H9 (cell line): ENCODE measurements around the gene MCF2L. TPM values are rescaled to one million over a fixed set of nuclear protein-coding genes. Genes with fewer than 3 reads are reported as not detected.

Experiments
- DNase-seq: peaks from one replicate; pipeline ENCODE4 v3.0.0-alpha.2; 2017
- H2AFZ ChIP-seq: one replicate; pipeline ENCODE4 v1.6.1; 2013; ENCODE audit warnings: mild to moderate bottlenecking, low read length, control low read depth, moderate library complexity
- H2AK5ac ChIP-seq: 2 replicates; pipeline ENCODE4 v1.6.1; 2013; ENCODE audit warnings: low read length, control low read depth, mixed read lengths; ENCODE audit not compliant: insufficient read length
- H2BK120ac ChIP-seq: one replicate; pipeline ENCODE4 v1.6.1; 2013; ENCODE audit warnings: low read depth, mild to moderate bottlenecking, low read length, control low read depth, inconsistent platforms; ENCODE audit not compliant: poor library complexity, severe bottlenecking
- H2BK12ac ChIP-seq: 2 replicates; pipeline ENCODE4 v1.6.1; 2013; ENCODE audit warnings: low read length, control low read depth, mixed read lengths, low read depth; ENCODE audit not compliant: insufficient read length
- H2BK15ac ChIP-seq: 2 replicates; pipeline ENCODE4 v1.6.1; 2013; ENCODE audit warnings: low read depth, low read length, control low read depth
- H2BK20ac ChIP-seq: one replicate; pipeline ENCODE4 v1.6.1; 2013; ENCODE audit warnings: low read depth, mild to moderate bottlenecking, low read length, control low read depth, inconsistent platforms; ENCODE audit not compliant: poor library complexity, severe bottlenecking
- H2BK5ac ChIP-seq: 2 replicates; pipeline ENCODE4 v1.6.1; 2013; ENCODE audit warnings: low read length, control low read depth, mixed read lengths; ENCODE audit not compliant: insufficient read length
- H3K14ac ChIP-seq: 2 replicates; pipeline ENCODE4 v1.6.1; 2013; ENCODE audit warnings: low read length, control low read depth; ENCODE audit not compliant: insufficient read depth
- H3K18ac ChIP-seq: 2 replicates; pipeline ENCODE4 v1.6.1; 2013; ENCODE audit warnings: low read depth, mild to moderate bottlenecking, mixed read lengths, low read length, control low read depth; ENCODE audit not compliant: insufficient read length
- H3K23ac ChIP-seq: 2 replicates; pipeline ENCODE4 v1.6.1; 2013; ENCODE audit warnings: low read length, control low read depth, mixed read lengths, low read depth; ENCODE audit not compliant: insufficient read length
- H3K23me2 ChIP-seq: 2 replicates; pipeline ENCODE4 v1.6.1; 2013; ENCODE audit warnings: low read depth, mild to moderate bottlenecking, mixed read lengths, low read length, control low read depth; ENCODE audit not compliant: insufficient read length, poor library complexity, severe bottlenecking
- H3K27ac ChIP-seq: 2 replicates; pipeline ENCODE4 v1.5.1; 2013; ENCODE audit warnings: low read length, control low read depth, mixed read lengths, low read depth; ENCODE audit not compliant: insufficient read length
- H3K27me3 ChIP-seq: 2 replicates; pipeline ENCODE4 v1.6.1; 2013; ENCODE audit warnings: low read length, control low read depth, inconsistent platforms; ENCODE audit not compliant: insufficient read depth
- H3K4ac ChIP-seq: 2 replicates; pipeline ENCODE4 v1.6.1; 2013; ENCODE audit warnings: low read depth, mild to moderate bottlenecking, control low read depth, inconsistent platforms, low read length, moderate library complexity
- H3K4me1 ChIP-seq: 2 replicates; pipeline ENCODE4 v1.6.1; 2013; ENCODE audit warnings: low read length, control low read depth, inconsistent platforms; ENCODE audit not compliant: insufficient read depth
- H3K4me2 ChIP-seq: 2 replicates; pipeline ENCODE4 v1.6.1; 2013; ENCODE audit warnings: low read length, control low read depth, mixed read lengths; ENCODE audit not compliant: insufficient read length, insufficient read depth
- H3K56ac ChIP-seq: 2 replicates; pipeline ENCODE4 v1.6.1; 2013; ENCODE audit warnings: low read depth, mild to moderate bottlenecking, mixed read lengths, low read length, control low read depth; ENCODE audit not compliant: insufficient read length
- H3K79me1 ChIP-seq: 2 replicates; pipeline ENCODE4 v1.6.1; 2013; ENCODE audit warnings: low read depth, mild to moderate bottlenecking, moderate library complexity, low read length, control low read depth, inconsistent platforms; ENCODE audit not compliant: insufficient read depth, poor library complexity, severe bottlenecking
- H3K79me2 ChIP-seq: 2 replicates; pipeline ENCODE4 v1.6.1; 2013; ENCODE audit warnings: low read length, control low read depth, inconsistent platforms; ENCODE audit not compliant: insufficient read depth
- H3K9ac ChIP-seq: 2 replicates; pipeline ENCODE4 v1.6.1; 2013; ENCODE audit warnings: low read length, control low read depth, mixed read lengths; ENCODE audit not compliant: insufficient read length; ENCODE audit errors: extremely low read depth
- H3K9me3 ChIP-seq: one replicate; pipeline ENCODE4 v1.6.1; 2013; ENCODE audit warnings: low read depth, low read length, inconsistent platforms; ENCODE audit not compliant: control insufficient read depth
- H3T11ph ChIP-seq: one replicate; pipeline ENCODE4 v1.6.1; 2013; ENCODE audit warnings: mild to moderate bottlenecking, low read length, control low read depth, inconsistent platforms
- H4K20me1 ChIP-seq: one replicate; pipeline ENCODE4 v1.6.1; 2013; ENCODE audit not compliant: control insufficient read depth, insufficient read length, insufficient read depth
- H4K5ac ChIP-seq: 2 replicates; pipeline ENCODE4 v1.6.1; 2013; ENCODE audit warnings: low read depth, mild to moderate bottlenecking, mixed read lengths, low read length, control low read depth; ENCODE audit not compliant: insufficient read length
- H4K8ac ChIP-seq: replicated peaks from 2 replicates; pipeline ENCODE4 v1.6.1; 2013; ENCODE audit warnings: low read length, control low read depth, mixed read lengths, low read depth; ENCODE audit not compliant: insufficient read length
- H4K91ac ChIP-seq: 2 replicates; pipeline ENCODE4 v1.6.1; 2013; ENCODE audit warnings: low read depth, mild to moderate bottlenecking, moderate library complexity, mixed read lengths, low read length, control low read depth; ENCODE audit not compliant: insufficient read length
- H3K27ac Mint-ChIP-seq, 3 experiments: 2 replicates in 2 of 3; 3 replicates in 1 of 3; pipeline ENCODE4 v1.8.0; 2020 to 2021; ENCODE audit warnings: mixed read lengths in 3 of 3, mild to moderate bottlenecking in 1 of 3, moderate library complexity in 1 of 3
- H3K27me3 Mint-ChIP-seq: 2 replicates; pipeline ENCODE4 v1.8.0; 2021; ENCODE audit warnings: low read depth, mild to moderate bottlenecking, moderate library complexity, mixed read lengths
- H3K36me3 Mint-ChIP-seq, 3 experiments: 2 replicates in 2 of 3; 3 replicates in 1 of 3; pipeline ENCODE4 v1.8.0; 2020 to 2021; ENCODE audit warnings: low read depth in 3 of 3, mixed read lengths in 3 of 3; ENCODE audit not compliant: insufficient read depth in 1 of 3
- H3K4me1 Mint-ChIP-seq, 2 experiments: 2 replicates each; pipeline ENCODE4 v1.8.0; 2020; ENCODE audit warnings: mixed read lengths in 2 of 2
- H3K4me3 Mint-ChIP-seq, 2 experiments: 2 replicates in 1 of 2; 3 replicates in 1 of 2; pipeline ENCODE4 v1.8.0; 2020 to 2021; ENCODE audit warnings: mild to moderate bottlenecking in 2 of 2, mixed read lengths in 2 of 2, moderate library complexity in 1 of 2
- H3K9me3 Mint-ChIP-seq, 2 experiments: 2 replicates in 1 of 2; 3 replicates in 1 of 2; pipeline ENCODE4 v1.8.0; 2020; ENCODE audit warnings: mild to moderate bottlenecking in 2 of 2, mixed read lengths in 2 of 2, moderate library complexity in 1 of 2
- WGBS: extraction: QIAGEN DNeasy Blood & Tissue Kit; methylation state at CpG from one replicate; pipeline ENCODE4 v1.1.7; 2013; ENCODE audit warnings: missing lambda C conversion rate, low lambda C conversion rate, mixed read lengths; ENCODE audit not compliant: insufficient read length; ENCODE audit errors: extremely low coverage; 5-methylcytosine and 5-hydroxymethylcytosine counted together
- total RNA-seq: library from RNA; stranded (reverse); gene quantifications from 2 replicates; pipeline ENCODE4 v1.2.1, GENCODE V29; 2021
- TF ChIP-seq, protein P1 (sequence below): fragments of 200-600 bp; sonication (generic); conservative IDR thresholded peaks from 3 replicates; pipeline ENCODE4 v1.8.0; 2021; ENCODE audit warnings: antibody characterized with exemption, mild to moderate bottlenecking

Gene MCF2L
- total RNA-seq, 1 experiment from 2014 or later: 18.5 TPM

DNA sequence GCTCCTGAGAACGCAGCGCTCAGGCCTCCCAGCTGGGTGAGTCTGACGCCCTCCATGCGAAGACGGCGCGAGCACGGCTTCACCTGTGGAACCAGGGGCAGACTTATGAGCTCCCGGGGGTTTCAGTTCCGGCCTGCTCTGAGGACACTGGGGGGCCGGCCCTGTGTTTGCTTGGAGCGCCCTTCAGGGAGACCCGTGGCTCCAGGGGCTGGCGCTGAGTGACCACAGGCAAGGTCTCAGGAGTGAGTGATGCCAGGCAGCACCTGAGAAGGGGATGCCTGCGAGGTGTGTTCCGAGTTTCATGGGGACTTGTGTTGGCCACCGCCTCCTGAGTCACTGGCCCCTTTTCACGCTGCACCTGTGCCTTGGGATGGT, 4.5 kb downstream of the MCF2L start:
- no peak overlapping the region for H2BK12ac ChIP-seq
- H3K56ac ChIP-seq: no peak overlapping the region
- peaks cover 8% of the 10 kb centered on the region for H3K23me2 ChIP-seq
- peaks cover 10 to 12% of the 10 kb centered on the region in 2 experiments for H3K4me1 Mint-ChIP-seq
- H3K27ac Mint-ChIP-seq: peak overlapping the region in 1 of 3 experiments; percentile 32; a peak in 1 of 7 replicates
- H3K27ac ChIP-seq: no peak overlapping the region
- H3K4me3 Mint-ChIP-seq: no peak overlapping the region
- no peak overlapping the region for H3K4me2 ChIP-seq
- no CpG with 5 or more reads among the region's 18 CpGs for WGBS
- H3K9me3 ChIP-seq: no peaks in the 10 kb centered on the region
- H4K91ac ChIP-seq: no peak overlapping the region
- no peak for DNase-seq
- TF ChIP-seq, protein P1, sequence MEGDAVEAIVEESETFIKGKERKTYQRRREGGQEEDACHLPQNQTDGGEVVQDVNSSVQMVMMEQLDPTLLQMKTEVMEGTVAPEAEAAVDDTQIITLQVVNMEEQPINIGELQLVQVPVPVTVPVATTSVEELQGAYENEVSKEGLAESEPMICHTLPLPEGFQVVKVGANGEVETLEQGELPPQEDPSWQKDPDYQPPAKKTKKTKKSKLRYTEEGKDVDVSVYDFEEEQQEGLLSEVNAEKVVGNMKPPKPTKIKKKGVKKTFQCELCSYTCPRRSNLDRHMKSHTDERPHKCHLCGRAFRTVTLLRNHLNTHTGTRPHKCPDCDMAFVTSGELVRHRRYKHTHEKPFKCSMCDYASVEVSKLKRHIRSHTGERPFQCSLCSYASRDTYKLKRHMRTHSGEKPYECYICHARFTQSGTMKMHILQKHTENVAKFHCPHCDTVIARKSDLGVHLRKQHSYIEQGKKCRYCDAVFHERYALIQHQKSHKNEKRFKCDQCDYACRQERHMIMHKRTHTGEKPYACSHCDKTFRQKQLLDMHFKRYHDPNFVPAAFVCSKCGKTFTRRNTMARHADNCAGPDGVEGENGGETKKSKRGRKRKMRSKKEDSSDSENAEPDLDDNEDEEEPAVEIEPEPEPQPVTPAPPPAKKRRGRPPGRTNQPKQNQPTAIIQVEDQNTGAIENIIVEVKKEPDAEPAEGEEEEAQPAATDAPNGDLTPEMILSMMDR: no peak
- H3K79me2 ChIP-seq: no peaks in the 10 kb centered on the region
- no peak overlapping the region for H4K5ac ChIP-seq
- H3K4ac ChIP-seq: no peak overlapping the region
- no peak overlapping the region for H2BK5ac ChIP-seq
- H4K8ac ChIP-seq: no peak overlapping the region
- H3K9me3 Mint-ChIP-seq: peaks cover 9 to 14% of the 10 kb centered on the region in 2 experiments; a peak in 4 of 5 replicates
- H3K27me3 ChIP-seq: no peaks in the 10 kb centered on the region; the same call in 1 of the 2 replicates
- H3K4me1 ChIP-seq: no peaks in the 10 kb centered on the region
- no peak overlapping the region; the same call in 1 of the 2 replicates for H3K14ac ChIP-seq
- no peaks in the 10 kb centered on the region for H4K20me1 ChIP-seq
- no peak overlapping the region for H3K18ac ChIP-seq
- H2BK20ac ChIP-seq: no peak overlapping the region
- no peak overlapping the region for H3K23ac ChIP-seq
- no peak overlapping the region for H3T11ph ChIP-seq
- H2BK15ac ChIP-seq: no peak overlapping the region
- H2BK120ac ChIP-seq: no peak overlapping the region
- H3K27me3 Mint-ChIP-seq: peaks cover 28% of the 10 kb centered on the region
- H3K79me1 ChIP-seq: no peaks in the 10 kb centered on the region
- H2AK5ac ChIP-seq: no peak overlapping the region
- H2AFZ ChIP-seq: no peak overlapping the region
- H3K36me3 Mint-ChIP-seq: peaks cover 0 to 7% (median 3%) of the 10 kb centered on the region in 3 experiments; a peak in 4 of 7 replicates
- H3K9ac ChIP-seq: no peak overlapping the region
